Measurements from ENCODE around the gene C6orf118.

C6orf118 gene

GRCh38 chr6:165274611-165275010 is 34.8 kb downstream of the C6orf118 start:
- no peak for DNase-seq (ENCODE audit: insufficient read length, low spot score)
- TF ChIP-seq, protein P1, sequence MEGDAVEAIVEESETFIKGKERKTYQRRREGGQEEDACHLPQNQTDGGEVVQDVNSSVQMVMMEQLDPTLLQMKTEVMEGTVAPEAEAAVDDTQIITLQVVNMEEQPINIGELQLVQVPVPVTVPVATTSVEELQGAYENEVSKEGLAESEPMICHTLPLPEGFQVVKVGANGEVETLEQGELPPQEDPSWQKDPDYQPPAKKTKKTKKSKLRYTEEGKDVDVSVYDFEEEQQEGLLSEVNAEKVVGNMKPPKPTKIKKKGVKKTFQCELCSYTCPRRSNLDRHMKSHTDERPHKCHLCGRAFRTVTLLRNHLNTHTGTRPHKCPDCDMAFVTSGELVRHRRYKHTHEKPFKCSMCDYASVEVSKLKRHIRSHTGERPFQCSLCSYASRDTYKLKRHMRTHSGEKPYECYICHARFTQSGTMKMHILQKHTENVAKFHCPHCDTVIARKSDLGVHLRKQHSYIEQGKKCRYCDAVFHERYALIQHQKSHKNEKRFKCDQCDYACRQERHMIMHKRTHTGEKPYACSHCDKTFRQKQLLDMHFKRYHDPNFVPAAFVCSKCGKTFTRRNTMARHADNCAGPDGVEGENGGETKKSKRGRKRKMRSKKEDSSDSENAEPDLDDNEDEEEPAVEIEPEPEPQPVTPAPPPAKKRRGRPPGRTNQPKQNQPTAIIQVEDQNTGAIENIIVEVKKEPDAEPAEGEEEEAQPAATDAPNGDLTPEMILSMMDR (IDR thresholded peaks at IDR 0.05; ENCODE audit: insufficient read depth, missing control alignments): no peak
- FAIRE-seq: no peak

DNA sequence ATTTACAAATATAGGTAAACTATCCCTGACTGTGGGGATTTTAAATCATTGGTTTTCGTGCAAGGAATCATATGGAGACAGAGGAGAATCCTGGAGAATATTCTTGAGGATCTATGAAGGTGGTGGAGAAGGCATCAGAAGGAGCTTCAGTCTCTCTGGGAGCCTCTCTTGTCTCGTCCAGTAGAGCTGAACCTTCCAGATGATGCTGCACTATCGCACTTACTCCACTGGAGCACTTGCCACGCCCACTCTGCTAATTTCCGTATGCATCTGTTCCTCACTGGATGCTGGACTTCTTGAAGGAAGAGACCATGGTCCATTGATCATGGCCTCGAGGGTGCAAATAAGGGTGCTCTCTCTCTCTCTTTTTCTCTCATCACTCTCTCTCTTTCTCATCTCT is 36.8 kb downstream of the C6orf118 start:
- no peak for DNase-seq (ENCODE audit: insufficient read length, low spot score)
- FAIRE-seq: no peak
- TF ChIP-seq, protein P1 (IDR thresholded peaks at IDR 0.05; ENCODE audit: insufficient read depth, missing control alignments): no peak

DNA sequence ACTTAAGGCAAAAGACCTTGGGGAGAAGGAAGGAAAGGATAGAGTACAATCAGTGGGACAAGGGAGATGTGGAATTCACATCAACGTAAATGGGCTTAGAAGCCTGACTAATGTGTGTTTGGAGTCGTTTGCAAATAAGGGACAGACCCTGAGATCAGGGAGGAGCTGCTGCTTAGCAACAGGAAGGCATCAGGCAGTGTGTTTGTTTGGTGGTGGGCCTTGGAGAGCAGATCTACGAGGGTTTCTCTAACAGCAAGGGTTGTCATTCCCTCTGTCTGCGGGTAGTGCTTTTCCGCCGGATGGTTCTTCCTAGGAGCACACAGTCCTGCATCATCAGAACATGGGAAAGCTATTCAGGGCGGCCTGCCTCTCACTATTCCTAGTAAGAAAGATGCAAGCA is 40.4 kb downstream of the C6orf118 start:
- DNase-seq (ENCODE audit: insufficient read length, low spot score) (no peak), FAIRE-seq (no peak)
- TF ChIP-seq, protein P1 (IDR thresholded peaks at IDR 0.05; ENCODE audit: insufficient read depth, missing control alignments): no peak

DNA sequence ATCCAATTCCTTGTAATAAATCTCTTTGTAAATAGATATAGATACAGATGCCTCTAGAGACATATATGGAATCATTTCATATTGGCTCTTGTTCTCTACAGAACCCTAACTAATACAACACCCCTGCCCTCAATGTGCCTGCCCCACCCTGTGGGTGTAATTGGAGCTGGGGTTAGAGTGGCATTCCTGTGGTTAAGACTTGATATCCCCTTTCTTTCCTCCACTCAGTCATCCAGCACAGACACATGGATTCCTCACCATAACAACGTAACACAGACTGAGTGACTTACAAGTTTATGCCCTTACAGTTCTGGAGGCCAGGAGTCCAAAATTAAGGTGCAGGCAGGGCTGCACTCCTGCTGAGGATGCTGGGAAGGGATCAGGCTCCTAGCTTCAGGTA is 42.8 kb downstream of the C6orf118 start:
- FAIRE-seq (no peak), DNase-seq (ENCODE audit: insufficient read length, low spot score) (no peak)
- TF ChIP-seq, protein P1 (IDR thresholded peaks at IDR 0.05; ENCODE audit: insufficient read depth, missing control alignments): no peak

- no peak for FAIRE-seq
- DNase-seq (ENCODE audit: insufficient read length, low spot score): no peak
- TF ChIP-seq, protein P1 (IDR thresholded peaks at IDR 0.05; ENCODE audit: insufficient read depth, missing control alignments): no peak
These were observed 43.2 kb downstream of the C6orf118 start for GRCh38 chr6:165266191-165266590.

GRCh38 chr6:165260462-165260861 is 48.9 kb downstream of the C6orf118 start:
- FAIRE-seq (no peak), DNase-seq (ENCODE audit: insufficient read length, low spot score) (no peak)
- TF ChIP-seq, protein P1 (IDR thresholded peaks at IDR 0.05; ENCODE audit: insufficient read depth, missing control alignments): no peak

DNA sequence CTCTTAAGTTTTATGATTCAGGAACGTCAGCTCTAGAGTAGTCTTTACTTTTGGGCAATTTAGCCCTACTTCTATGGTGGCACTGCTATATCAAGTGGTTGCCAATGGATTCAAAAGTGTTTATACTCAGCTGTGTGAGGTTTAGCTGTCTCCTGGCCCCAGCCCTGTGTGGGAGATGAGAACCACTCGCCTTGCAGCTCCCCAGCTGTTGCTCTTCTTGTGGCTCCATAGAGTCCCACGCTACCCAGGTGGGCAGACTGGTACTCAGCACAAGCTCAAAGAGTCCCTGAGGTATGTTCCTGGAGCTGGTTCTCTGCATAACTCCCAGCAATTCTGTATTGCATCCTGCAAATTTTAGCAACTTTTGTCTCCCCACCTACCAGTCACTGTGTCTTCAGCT is 59.6 kb downstream of the C6orf118 start:
- no peak for DNase-seq (ENCODE audit: insufficient read length, low spot score)
- TF ChIP-seq, protein P1 (IDR thresholded peaks at IDR 0.05; ENCODE audit: insufficient read depth, missing control alignments): no peak
- FAIRE-seq: no peak

Measured in D721Med (cell line).